ENCODE measurements around the gene KNSTRN. TPM values are rescaled to one million over a fixed set of nuclear protein-coding genes. Genes with fewer than 3 reads are reported as not detected.

The KNSTRN gene
- total and polyA plus RNA-seq, 4 donors: 3.4 to 28.1 (median 8.9) TPM

DNA sequence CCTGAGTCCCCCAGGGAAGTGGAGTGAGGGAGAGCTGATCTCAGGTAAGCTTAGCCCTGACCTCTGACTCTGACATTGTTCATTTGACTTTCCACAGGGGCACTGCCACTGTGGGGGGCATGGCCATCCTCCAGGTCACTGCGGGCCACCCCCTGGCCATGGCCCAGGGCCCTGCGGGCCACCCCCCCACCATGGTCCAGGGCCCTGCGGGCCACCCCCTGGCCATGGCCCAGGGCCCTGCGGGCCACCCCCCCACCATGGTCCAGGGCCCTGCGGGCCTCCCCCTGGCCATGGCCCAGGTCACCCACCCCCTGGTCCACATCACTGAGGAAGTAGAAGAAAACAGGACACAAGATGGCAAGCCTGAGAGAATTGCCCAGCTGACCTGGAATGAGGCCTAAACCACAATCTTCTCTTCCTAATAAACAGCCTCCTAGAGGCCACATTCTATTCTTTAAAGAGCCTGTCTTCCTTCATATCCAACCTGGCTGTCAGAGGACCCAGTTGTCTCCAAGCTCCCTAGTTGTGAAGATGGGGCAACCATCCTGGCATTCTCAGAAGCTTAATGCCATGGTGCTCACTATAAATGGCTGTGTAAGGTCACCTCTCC lies 26.4 kb upstream of the KNSTRN start (continued):
- TF ChIP-seq, protein P1, sequence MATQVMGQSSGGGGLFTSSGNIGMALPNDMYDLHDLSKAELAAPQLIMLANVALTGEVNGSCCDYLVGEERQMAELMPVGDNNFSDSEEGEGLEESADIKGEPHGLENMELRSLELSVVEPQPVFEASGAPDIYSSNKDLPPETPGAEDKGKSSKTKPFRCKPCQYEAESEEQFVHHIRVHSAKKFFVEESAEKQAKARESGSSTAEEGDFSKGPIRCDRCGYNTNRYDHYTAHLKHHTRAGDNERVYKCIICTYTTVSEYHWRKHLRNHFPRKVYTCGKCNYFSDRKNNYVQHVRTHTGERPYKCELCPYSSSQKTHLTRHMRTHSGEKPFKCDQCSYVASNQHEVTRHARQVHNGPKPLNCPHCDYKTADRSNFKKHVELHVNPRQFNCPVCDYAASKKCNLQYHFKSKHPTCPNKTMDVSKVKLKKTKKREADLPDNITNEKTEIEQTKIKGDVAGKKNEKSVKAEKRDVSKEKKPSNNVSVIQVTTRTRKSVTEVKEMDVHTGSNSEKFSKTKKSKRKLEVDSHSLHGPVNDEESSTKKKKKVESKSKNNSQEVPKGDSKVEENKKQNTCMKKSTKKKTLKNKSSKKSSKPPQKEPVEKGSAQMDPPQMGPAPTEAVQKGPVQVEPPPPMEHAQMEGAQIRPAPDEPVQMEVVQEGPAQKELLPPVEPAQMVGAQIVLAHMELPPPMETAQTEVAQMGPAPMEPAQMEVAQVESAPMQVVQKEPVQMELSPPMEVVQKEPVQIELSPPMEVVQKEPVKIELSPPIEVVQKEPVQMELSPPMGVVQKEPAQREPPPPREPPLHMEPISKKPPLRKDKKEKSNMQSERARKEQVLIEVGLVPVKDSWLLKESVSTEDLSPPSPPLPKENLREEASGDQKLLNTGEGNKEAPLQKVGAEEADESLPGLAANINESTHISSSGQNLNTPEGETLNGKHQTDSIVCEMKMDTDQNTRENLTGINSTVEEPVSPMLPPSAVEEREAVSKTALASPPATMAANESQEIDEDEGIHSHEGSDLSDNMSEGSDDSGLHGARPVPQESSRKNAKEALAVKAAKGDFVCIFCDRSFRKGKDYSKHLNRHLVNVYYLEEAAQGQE (IDR thresholded peaks at IDR 0.05): no peak

DNA sequence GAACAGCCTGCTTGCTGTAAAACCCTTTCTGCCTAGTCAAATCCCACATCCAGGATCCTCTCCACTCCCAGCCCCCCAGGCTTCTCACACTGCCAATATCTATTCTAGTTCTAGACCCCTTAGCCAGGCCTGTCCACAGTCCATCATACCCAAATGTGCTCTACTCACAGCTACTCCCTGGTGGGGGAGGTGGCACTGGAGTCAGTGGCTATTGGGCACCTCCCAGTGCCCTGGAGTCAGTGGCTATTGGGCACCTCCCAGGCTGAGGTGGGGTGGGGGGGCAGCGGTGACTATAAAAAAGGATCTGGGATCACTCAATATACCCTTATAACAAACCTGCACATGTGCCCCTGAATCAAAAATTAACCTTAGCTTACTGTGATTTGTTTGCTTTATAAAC lies 25.3 kb upstream of the KNSTRN start:
- Histone ChIP-seq H3K36me3 (ENCODE audit: control insufficient read depth in 4 of 4, insufficient read depth in 3 of 4, low read depth in 1 of 4, low read length in 3 of 4) (no peaks in the 10 kb centered on the region), H3K9ac (ENCODE audit: low read depth in 1 of 2, low read length in 2 of 2) (no peak overlapping the region), H3K4me1 (ENCODE audit: control insufficient read depth in 4 of 4, insufficient read depth in 4 of 4, low read length in 3 of 4) (peaks cover 9 to 31% (median 24%) of the 10 kb centered on the region in 4 donors), H3K27me3 (ENCODE audit: control insufficient read depth in 4 of 4, insufficient read depth in 4 of 4, low read length in 3 of 4) (no peaks in the 10 kb centered on the region), H3K4me3 (ENCODE audit: low read depth in 1 of 3, low read length in 3 of 3) (no peak overlapping the region), H3K27ac (ENCODE audit: low read depth in 1 of 2, low read length in 2 of 2) (no peak overlapping the region), H3K9me3 (ENCODE audit: control insufficient read depth in 4 of 4, low read length in 3 of 4) (no peaks in the 10 kb centered on the region)
- WGBS: 67% methylated on average over 1 of the region's 1 CpG
- TF ChIP-seq FOXA1 (IDR thresholded peaks at IDR 0.05) (no peak), HNF4G (IDR thresholded peaks at IDR 0.05) (no peak), RXRA (IDR thresholded peaks at IDR 0.05) (no peak), RAD21 (IDR thresholded peaks at IDR 0.05) (no peak), JUND (IDR thresholded peaks at IDR 0.05) (no peak), HNF4A (conservative IDR thresholded peaks at IDR 0.05) (no peak), EGR1 (IDR thresholded peaks at IDR 0.05; ENCODE audit: low read depth in 2 of 2) (no peak), NR2F2 (IDR thresholded peaks at IDR 0.05) (no peak), FOXA2 (IDR thresholded peaks at IDR 0.05) (no peak), YY1 (IDR thresholded peaks at IDR 0.05) (no peak)
- TF ChIP-seq, protein P2, sequence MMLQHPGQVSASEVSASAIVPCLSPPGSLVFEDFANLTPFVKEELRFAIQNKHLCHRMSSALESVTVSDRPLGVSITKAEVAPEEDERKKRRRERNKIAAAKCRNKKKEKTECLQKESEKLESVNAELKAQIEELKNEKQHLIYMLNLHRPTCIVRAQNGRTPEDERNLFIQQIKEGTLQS (IDR thresholded peaks at IDR 0.05): no peak
- DNase-seq (ENCODE audit: low spot score): no peak

DNA sequence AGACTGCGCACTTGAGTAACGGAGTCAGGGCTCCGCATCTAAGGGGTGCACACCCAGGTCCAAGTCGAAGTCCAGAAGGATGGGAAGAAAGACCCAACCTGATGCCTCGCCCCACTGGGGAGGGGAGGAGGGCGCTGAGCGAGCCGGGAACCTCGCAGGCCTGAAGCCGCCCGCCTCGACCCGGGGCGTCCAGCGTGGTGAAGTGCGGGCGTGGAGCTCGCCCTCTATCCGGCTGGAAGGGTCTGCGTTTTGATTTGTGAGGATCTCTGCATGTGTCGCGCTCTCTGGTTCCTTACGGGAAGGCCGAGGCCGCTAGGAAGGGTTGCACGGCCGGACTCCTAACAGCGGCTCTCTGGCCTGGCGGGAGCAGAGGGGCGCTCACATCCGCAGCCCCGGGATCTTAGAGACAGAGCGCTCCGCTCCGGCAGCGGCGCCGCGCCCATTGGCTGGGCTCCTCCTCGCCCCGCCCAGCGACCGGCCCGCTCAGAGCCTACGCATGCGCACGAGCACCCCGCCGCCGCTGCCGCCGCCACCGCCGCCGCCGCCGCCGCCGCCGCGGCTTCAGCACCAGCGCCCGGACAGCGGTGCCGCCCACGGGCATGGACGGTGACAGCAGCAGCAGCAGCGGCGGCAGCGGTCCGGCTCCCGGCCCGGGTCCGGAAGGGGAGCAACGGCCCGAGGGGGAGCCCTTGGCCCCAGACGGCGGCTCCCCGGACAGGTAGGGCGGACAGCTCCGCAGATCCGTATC lies 24.6 kb upstream of the KNSTRN start, which contains the start of gene DISP2:
Gene DISP2 (plus strand): TSS at position 497 of the 748 bp plus-strand sequence. CDS start 103 bp downstream, at position 600.
- no peaks in the 10 kb centered on the region for H3K27me3 ChIP-seq (ENCODE audit: control insufficient read depth in 4 of 4, insufficient read depth in 4 of 4, low read length in 3 of 4)
- H3K27ac ChIP-seq (ENCODE audit: low read depth in 1 of 2, low read length in 2 of 2): no peak within 1 kb of the TSS
- peak within 1 kb of the TSS; percentile 49 to 62 (median 57) for H3K4me3 ChIP-seq (ENCODE audit: low read depth in 1 of 3, low read length in 3 of 3)
- DNase-seq (ENCODE audit: low spot score): peak; percentile 90
- TF ChIP-seq, protein P2 (IDR thresholded peaks at IDR 0.05): no peak
- TF ChIP-seq GABPA (IDR thresholded peaks at IDR 0.05 in 1 of 2, conservative IDR thresholded peaks at IDR 0.05 in 1 of 2): no peak
- no peak for TF ChIP-seq HNF4A (conservative IDR thresholded peaks at IDR 0.05)
- TF ChIP-seq FOXA2 (IDR thresholded peaks at IDR 0.05): no peak
- TF ChIP-seq TAF1 (conservative IDR thresholded peaks at IDR 0.05): no peak
- TF ChIP-seq, protein P1 (IDR thresholded peaks at IDR 0.05): peak; percentile 97
- no peak for TF ChIP-seq NR2F2 (IDR thresholded peaks at IDR 0.05)
- H3K9me3 ChIP-seq (ENCODE audit: control insufficient read depth in 4 of 4, low read length in 3 of 4): no peaks in the 10 kb centered on the region
- WGBS: 3% methylated on average over 82 of the region's 82 CpGs
- peaks cover 9 to 28% (median 23%) of the 10 kb centered on the region in 4 donors for H3K4me1 ChIP-seq (ENCODE audit: control insufficient read depth in 4 of 4, insufficient read depth in 4 of 4, low read length in 3 of 4)
- no peaks in the 10 kb centered on the region for H3K36me3 ChIP-seq (ENCODE audit: control insufficient read depth in 4 of 4, insufficient read depth in 3 of 4, low read depth in 1 of 4, low read length in 3 of 4)
- H3K9ac ChIP-seq (ENCODE audit: low read depth in 1 of 2, low read length in 2 of 2): no peak within 1 kb of the TSS

All from liver (tissue), 9 donors.